ENCODE results near the gene TKT.

Gene TKT

GRCh38 chr3:53180305-53181023, 75.4 kb downstream of the TKT start:
- DNase-seq (ENCODE audit: low read depth): no peak

DNA sequence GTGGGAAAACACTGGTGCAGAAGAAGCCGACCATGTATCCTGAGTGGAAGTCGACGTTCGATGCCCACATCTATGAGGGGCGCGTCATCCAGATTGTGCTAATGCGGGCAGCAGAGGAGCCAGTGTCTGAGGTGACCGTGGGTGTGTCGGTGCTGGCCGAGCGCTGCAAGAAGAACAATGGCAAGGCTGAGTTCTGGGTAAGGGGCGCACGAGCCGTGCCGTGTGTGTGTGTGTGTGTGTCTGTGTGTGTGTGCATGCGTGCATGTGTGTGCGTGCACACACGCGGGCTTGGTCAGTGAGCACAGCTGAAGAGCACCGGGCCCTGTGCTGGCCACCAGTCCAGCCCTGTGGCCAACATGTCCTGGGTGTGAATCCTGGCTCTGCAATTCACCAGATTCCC, 76.2 kb downstream of the TKT start:
- no peak for DNase-seq (ENCODE audit: low read depth)

DNA sequence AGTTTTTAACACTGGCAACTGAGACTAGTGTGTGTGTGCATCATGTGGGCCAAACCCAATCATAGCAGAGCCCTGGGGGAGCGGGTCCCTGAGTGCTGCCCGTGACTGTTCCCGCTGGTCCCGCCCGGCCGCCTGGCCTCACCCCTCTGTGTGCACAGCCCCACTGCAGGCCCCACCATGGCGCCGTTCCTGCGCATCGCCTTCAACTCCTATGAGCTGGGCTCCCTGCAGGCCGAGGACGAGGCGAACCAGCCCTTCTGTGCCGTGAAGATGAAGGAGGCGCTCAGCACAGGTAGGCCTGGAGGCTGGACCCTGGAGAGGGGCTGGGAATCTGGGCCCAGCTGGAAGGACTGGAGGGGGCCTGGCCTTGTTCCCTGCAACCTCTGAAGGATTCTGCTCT, 77.6 kb downstream of the TKT start:
- no peak for DNase-seq (ENCODE audit: low read depth)

DNA sequence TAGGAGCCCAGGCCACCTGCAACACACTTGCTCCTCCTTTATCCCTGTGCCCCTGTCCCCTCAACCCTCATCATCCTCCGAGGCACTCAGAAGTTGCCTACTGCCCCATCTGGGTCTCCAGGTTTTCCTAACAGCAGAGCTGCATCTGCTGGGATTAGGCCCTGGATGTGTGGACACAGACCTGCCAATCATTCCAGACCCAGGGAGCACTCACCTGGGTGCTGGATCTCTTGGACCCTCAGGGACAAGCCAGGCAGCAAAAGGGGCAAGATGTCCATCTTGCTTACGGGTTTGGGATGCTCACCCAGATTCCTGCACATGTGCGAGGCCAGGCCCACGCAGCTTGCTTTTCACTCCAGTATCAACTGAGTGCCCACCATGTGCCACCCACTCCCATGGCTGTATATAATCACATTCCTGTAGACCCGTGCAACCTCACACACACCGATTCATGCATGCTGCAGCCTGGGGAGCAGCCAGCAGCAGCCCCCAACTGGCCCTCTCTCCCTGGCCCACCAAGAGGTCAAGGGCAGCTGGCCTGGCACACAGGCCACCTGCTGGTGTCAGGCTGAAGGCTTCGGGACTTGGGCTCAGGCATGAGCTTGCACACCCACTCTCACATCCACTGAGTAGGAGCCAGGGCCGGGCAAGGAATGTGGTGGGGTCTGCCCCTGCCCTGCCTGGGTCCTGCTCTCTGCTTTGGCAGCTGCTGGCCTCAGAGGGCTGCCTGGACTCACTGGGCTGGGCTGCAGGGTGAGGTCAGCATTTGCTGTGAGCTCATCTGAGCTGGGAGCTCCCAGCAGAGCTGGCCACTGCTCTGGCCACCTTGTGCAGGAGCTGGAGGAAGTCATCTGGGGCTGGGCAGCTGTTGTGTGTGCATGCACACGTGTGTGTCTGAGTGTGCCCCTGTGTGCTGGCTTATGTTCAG, 79.9 kb downstream of the TKT start:
- no peak for DNase-seq (ENCODE audit: low read depth)
